PFSK-1 (cell line): Measurements from ENCODE around the gene B3GALT4.

ENCODE experiments used
- FOXP2 ChIP-seq: optimal IDR thresholded peaks from 2 replicates; pipeline ENCODE3; 2011; ENCODE audit warnings: borderline replicate concordance, control low read depth, inconsistent platforms; ENCODE audit not compliant: insufficient read depth; ENCODE audit errors: extremely low read length, extremely low read depth
- POLR2AphosphoS5 ChIP-seq: IDR thresholded peaks from 2 replicates; pipeline ENCODE4 v1.6.1; 2012; ENCODE audit warnings: low read depth, mild to moderate bottlenecking, control low read depth, low read length, moderate library complexity
- SIN3A ChIP-seq: IDR thresholded peaks from 2 replicates; pipeline ENCODE4 v1.6.1; 2012; ENCODE audit warnings: mild to moderate bottlenecking, low read length, moderate library complexity, borderline replicate concordance; ENCODE audit not compliant: insufficient read depth
- TAF1 ChIP-seq: IDR thresholded peaks from 2 replicates; pipeline ENCODE4 v1.6.1; 2012; ENCODE audit warnings: low read length, control low read depth, borderline replicate concordance; ENCODE audit not compliant: insufficient read depth
- TF ChIP-seq, protein P1 (sequence below), 2 experiments: IDR thresholded peaks; 2 replicates each; pipeline versions ENCODE4 v1.6.1 to v1.8.0; 2011 to 2012; ENCODE audit warnings: low read depth in 2 of 2, low read length in 2 of 2, control low read depth in 1 of 2, inconsistent platforms in 1 of 2, mild to moderate bottlenecking in 1 of 2, moderate library complexity in 1 of 2; ENCODE audit not compliant: insufficient read depth in 1 of 2

B3GALT4 gene

DNA sequence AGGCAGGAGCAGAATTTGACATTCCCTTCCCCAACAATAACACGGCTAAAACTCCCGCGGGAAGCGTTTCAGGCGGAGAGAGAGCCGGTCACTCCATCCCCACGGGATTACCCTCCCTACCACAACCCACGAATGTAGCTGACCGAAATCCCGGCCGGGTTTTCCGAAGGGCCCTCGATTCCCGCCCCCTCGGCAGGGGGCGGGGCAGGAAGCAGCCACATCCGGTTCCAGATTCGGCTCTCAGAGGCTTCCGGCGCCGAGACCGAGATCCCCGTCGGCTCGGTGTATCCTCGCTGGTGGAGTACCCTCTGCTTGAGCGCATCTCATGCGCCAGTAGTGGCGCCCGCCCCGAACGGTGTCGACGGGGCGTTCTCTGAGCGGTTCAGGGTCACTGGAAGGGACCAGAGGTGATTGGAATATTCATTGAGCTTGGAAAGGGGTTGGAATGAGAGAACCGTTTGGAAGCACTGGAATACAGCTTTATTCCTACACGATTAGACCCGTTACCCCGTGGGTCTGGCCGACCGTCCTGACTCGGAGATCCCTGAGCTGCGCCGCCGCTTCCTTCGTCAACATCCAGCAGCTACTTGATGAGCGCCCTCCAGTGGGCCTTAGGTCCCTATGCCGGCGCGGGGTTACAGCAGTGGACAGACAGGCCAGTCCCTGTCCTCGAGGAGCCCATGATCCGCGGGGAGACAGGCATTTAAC, 22.5 kb downstream of the B3GALT4 start:
- TF ChIP-seq POLR2AphosphoS5 (peak; percentile 92), TAF1 (peak; percentile 85), SIN3A (no peak; the same call in 1 of the 2 replicates)
- TF ChIP-seq, protein P1, sequence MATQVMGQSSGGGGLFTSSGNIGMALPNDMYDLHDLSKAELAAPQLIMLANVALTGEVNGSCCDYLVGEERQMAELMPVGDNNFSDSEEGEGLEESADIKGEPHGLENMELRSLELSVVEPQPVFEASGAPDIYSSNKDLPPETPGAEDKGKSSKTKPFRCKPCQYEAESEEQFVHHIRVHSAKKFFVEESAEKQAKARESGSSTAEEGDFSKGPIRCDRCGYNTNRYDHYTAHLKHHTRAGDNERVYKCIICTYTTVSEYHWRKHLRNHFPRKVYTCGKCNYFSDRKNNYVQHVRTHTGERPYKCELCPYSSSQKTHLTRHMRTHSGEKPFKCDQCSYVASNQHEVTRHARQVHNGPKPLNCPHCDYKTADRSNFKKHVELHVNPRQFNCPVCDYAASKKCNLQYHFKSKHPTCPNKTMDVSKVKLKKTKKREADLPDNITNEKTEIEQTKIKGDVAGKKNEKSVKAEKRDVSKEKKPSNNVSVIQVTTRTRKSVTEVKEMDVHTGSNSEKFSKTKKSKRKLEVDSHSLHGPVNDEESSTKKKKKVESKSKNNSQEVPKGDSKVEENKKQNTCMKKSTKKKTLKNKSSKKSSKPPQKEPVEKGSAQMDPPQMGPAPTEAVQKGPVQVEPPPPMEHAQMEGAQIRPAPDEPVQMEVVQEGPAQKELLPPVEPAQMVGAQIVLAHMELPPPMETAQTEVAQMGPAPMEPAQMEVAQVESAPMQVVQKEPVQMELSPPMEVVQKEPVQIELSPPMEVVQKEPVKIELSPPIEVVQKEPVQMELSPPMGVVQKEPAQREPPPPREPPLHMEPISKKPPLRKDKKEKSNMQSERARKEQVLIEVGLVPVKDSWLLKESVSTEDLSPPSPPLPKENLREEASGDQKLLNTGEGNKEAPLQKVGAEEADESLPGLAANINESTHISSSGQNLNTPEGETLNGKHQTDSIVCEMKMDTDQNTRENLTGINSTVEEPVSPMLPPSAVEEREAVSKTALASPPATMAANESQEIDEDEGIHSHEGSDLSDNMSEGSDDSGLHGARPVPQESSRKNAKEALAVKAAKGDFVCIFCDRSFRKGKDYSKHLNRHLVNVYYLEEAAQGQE (IDR thresholded peaks at IDR 0.05; ENCODE audit: insufficient read depth in 1 of 2, low read depth in 2 of 2, low read length in 2 of 2) = peak; percentile 54 to 65; a peak in 3 of 4 replicates

DNA sequence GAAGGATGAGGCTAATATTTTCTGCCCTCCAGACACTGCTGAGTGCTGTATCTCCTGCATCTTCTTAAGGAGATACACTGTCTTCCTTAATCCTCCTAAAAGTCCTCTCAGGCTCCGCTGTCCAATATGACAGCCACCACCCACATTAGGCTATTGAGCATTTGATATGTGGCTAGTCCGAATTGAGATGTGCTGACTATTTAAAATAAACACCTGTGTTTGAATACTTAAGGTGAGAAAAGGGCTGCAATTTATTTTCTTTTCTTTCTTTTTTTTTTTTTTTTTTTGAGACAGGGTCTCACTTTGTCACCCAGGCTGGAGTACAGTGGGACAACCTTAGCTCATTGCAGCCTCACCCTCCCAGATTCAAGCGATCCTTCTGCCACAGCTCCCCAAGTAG, 25.0 kb downstream of the B3GALT4 start:
- TF ChIP-seq, protein P1 (IDR thresholded peaks at IDR 0.05; ENCODE audit: insufficient read depth in 1 of 2, low read depth in 2 of 2, low read length in 2 of 2) = no peak
- TF ChIP-seq FOXP2 (no peak), TAF1 (no peak), POLR2AphosphoS5 (no peak), SIN3A (no peak)

DNA sequence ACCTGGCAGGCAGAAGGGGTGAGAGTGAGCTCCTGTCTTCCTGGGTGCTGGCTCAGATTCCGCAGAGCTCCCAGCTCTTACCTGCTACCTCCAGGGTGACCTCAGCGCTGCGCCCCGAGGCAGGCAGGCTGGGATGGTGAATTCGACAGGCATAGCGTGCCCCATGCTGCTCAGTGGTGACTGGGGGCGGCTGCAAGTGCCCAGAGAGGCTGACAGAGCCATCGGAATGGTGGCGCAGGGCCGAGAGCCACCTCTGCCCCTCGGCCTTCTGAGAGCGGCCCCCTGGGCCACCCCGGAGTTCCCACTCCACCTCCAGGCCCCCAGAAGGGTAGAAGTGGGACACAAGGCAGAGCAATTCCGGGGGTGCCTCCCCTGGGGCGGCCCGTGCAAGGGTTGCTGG, 27.3 kb downstream of the B3GALT4 start:
- TF ChIP-seq POLR2AphosphoS5 = no peak
- TF ChIP-seq SIN3A = no peak
- no peak for TF ChIP-seq TAF1
- TF ChIP-seq, protein P1 (IDR thresholded peaks at IDR 0.05; ENCODE audit: insufficient read depth in 1 of 2, low read depth in 2 of 2, low read length in 2 of 2) = no peak
- no peak for TF ChIP-seq FOXP2

DNA sequence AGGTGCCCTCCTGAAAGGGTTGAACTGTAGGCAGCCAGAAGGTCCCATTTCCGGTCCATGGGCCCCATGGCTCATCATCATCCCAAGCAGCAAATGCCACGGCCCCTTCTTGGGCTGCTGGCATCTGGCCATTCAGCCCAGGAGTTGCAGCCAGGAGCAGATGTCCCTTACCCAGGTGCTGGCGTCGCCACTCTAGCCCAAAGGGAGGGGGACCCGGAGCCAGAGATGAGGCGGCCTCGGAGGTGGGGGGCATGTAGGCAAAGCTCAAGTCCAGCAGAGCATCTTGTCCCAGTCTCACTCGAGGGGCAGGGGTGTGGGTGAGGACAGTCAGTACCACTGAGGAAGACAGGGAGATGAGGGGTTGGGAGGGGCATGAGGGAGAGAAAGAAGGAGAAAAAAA, 28.1 kb downstream of the B3GALT4 start:
- no peak for TF ChIP-seq SIN3A
- TF ChIP-seq, protein P1 (IDR thresholded peaks at IDR 0.05; ENCODE audit: insufficient read depth in 1 of 2, low read depth in 2 of 2, low read length in 2 of 2) = no peak
- TF ChIP-seq FOXP2 = no peak
- TF ChIP-seq POLR2AphosphoS5 = no peak

DNA sequence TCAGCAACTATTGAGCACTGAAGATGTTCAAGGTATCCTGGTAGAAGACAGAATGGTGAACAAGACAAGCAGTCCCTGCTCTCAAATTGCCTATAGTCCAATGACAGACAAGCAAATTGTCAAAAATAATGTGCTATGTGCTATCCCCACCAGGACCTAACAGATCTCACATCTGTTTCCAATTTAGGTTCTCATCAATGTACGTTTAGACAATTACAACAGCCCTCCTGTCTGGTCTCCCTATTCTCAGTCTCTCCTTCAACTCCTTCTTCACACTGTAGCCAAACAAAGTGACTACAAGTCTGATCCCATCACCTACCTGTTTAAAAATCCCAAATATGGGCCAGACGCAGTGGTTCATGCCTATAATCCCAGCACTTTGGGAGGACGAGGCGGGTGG, 29.4 kb downstream of the B3GALT4 start:
- TF ChIP-seq SIN3A (no peak), FOXP2 (no peak), TAF1 (no peak), POLR2AphosphoS5 (no peak)
- TF ChIP-seq, protein P1 (IDR thresholded peaks at IDR 0.05; ENCODE audit: insufficient read depth in 1 of 2, low read depth in 2 of 2, low read length in 2 of 2) = no peak
